Heart left ventricle (tissue), 13 donors: ENCODE measurements around the gene MLN.

ENCODE experiments used
- POLR2A ChIP-seq, 2 donors: fragments of 450-650 bp; IDR thresholded peaks; one replicate each; pipeline ENCODE4 v1.6.1; 2017; ENCODE audit warnings: antibody characterized with exemption in 2 of 2, mild to moderate bottlenecking in 2 of 2, moderate library complexity in 2 of 2
- TF ChIP-seq, protein P1 (sequence below), 12 donors: fragments of 200-600 bp; sonication (generic) in 4 of 12; IDR thresholded peaks; one replicate each; pipeline versions ENCODE4 v1.5.0 to v1.8.0; 2018 to 2022; ENCODE audit warnings: antibody characterized with exemption in 12 of 12, mild to moderate bottlenecking in 5 of 12
- donor health status: ischemic (EF 13 %, LVEDD 7.1; RV severe dilation, severe dysfunction).
- donor health status: DM: no; HTN: yes; CAD: no.
- donor health status: DM: no; HTN: no; CAD: no.
- donor health status: ischemic (EF 25% LVEDD 6.9; RV normal size, moderate dysfunction).
- donor health status: ischemic (EF 25% LVEDD 5.7; RV mildly dilated, moderate dysfunction).
- donor health status: ischemic (EF 35%, LVEDD 5.7; RV mildly dilated, moderate dysfunction).
- donor health status: nonischemic (EF 11% LVEDD 7.7; RV severe dilation, severe dysfunction).
- donor health status: DM: yes; HTN: yes; CAD: no.
- donor health status: PGD.
- donor health status: ischemic (EF 29% LVEDD 5.4; RV normal size, mild dysfunction).
- donor health status: nonischemic (EF 23%, LVEDD 6.1; RV moderate dilation, normal function).

- TF ChIP-seq, protein P1, sequence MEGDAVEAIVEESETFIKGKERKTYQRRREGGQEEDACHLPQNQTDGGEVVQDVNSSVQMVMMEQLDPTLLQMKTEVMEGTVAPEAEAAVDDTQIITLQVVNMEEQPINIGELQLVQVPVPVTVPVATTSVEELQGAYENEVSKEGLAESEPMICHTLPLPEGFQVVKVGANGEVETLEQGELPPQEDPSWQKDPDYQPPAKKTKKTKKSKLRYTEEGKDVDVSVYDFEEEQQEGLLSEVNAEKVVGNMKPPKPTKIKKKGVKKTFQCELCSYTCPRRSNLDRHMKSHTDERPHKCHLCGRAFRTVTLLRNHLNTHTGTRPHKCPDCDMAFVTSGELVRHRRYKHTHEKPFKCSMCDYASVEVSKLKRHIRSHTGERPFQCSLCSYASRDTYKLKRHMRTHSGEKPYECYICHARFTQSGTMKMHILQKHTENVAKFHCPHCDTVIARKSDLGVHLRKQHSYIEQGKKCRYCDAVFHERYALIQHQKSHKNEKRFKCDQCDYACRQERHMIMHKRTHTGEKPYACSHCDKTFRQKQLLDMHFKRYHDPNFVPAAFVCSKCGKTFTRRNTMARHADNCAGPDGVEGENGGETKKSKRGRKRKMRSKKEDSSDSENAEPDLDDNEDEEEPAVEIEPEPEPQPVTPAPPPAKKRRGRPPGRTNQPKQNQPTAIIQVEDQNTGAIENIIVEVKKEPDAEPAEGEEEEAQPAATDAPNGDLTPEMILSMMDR (IDR thresholded peaks at IDR 0.05) = no peak
- no peak for TF ChIP-seq POLR2A (IDR thresholded peaks at IDR 0.05)
Observed at GRCh38 chr6:33850869-33851541, 47.2 kb upstream of the MLN start.
